Keratinocyte (primary cell): ENCODE measurements around the gene NT5DC3. TPM values are rescaled to one million over a fixed set of nuclear protein-coding genes. Genes with fewer than 3 reads are reported as not detected.
A peak's percentile ranks its signal among the peaks of the same experiment; 100 is the strongest.

Experiments
- DNase-seq: peaks from one replicate; pipeline ENCODE4 v3.0.0-alpha.2; 2011; ENCODE audit warnings: low read depth, missing footprints, low spot score
- FAIRE-seq: peaks from 2 replicates; lab custom pipeline; 2011; peaks lifted over from hg19 to GRCh38; lab: Jason Lieb, UNC
- H2AFZ ChIP-seq: 2 replicates; pipeline ENCODE4 v1.6.0; 2012; ENCODE audit warnings: low read length, control low read depth, inconsistent platforms; ENCODE audit not compliant: control insufficient read depth
- H3K27ac ChIP-seq: 2 replicates; pipeline ENCODE4 v1.5.1; 2011; ENCODE audit warnings: low read length; ENCODE audit not compliant: control insufficient read depth, insufficient read depth
- H3K27me3 ChIP-seq: 3 replicates; pipeline ENCODE4 v1.6.0; 2011; ENCODE audit warnings: low read length; ENCODE audit not compliant: control insufficient read depth, insufficient read depth; ENCODE audit errors: extremely low read depth
- H3K36me3 ChIP-seq, 2 experiments: 2 replicates in 1 of 2; 3 replicates in 1 of 2; pipeline ENCODE4 v1.5.1; 2011; ENCODE audit warnings: low read length in 2 of 2, mild to moderate bottlenecking in 1 of 2; ENCODE audit not compliant: control insufficient read depth in 2 of 2, insufficient read depth in 2 of 2; ENCODE audit errors: extremely low read depth in 1 of 2
- H3K4me1 ChIP-seq: 3 replicates; pipeline ENCODE4 v1.5.1; 2011; ENCODE audit warnings: low read length; ENCODE audit not compliant: control insufficient read depth, insufficient read depth; ENCODE audit errors: extremely low read depth
- H3K4me2 ChIP-seq: 3 replicates; pipeline ENCODE4 v1.6.0; 2011; ENCODE audit warnings: low read depth, low read length; ENCODE audit not compliant: control insufficient read depth, insufficient read depth; ENCODE audit errors: extremely low read depth
- H3K4me3 ChIP-seq, 3 experiments: fragments of 200-600 bp in 1 of 3; sonication (generic) in 1 of 3; 2 replicates in 2 of 3; 3 replicates in 1 of 3; pipeline ENCODE4 v1.5.1; 2011 to 2016; ENCODE audit warnings: low read length in 3 of 3, mild to moderate bottlenecking in 3 of 3, control low read depth in 2 of 3, inconsistent platforms in 1 of 3, low read depth in 1 of 3, mixed read lengths in 1 of 3, mixed run types in 1 of 3, moderate library complexity in 1 of 3; ENCODE audit not compliant: control insufficient read depth in 2 of 3, insufficient read depth in 2 of 3; ENCODE audit errors: extremely low read depth in 1 of 3
- H3K79me2 ChIP-seq: 2 replicates; pipeline ENCODE4 v1.6.0; 2012; ENCODE audit warnings: low read length; ENCODE audit not compliant: control insufficient read depth, insufficient read depth
- H3K9ac ChIP-seq: 3 replicates; pipeline ENCODE4 v1.6.0; 2011; ENCODE audit warnings: low read length; ENCODE audit not compliant: control insufficient read depth, insufficient read depth; ENCODE audit errors: extremely low read depth
- H3K9me1 ChIP-seq: 3 replicates; pipeline ENCODE4 v1.6.0; 2011; ENCODE audit warnings: low read length; ENCODE audit not compliant: control insufficient read depth, insufficient read depth; ENCODE audit errors: extremely low read depth
- H3K9me3 ChIP-seq: 2 replicates; pipeline ENCODE4 v1.5.1; 2012; ENCODE audit warnings: low read depth, low read length; ENCODE audit not compliant: control insufficient read depth
- H4K20me1 ChIP-seq: 3 replicates; pipeline ENCODE4 v1.6.0; 2011; ENCODE audit warnings: low read length; ENCODE audit not compliant: control insufficient read depth, insufficient read depth; ENCODE audit errors: extremely low read depth
- EZH2 ChIP-seq: IDR thresholded peaks from one replicate; pipeline ENCODE4 v1.6.1; 2012; ENCODE audit warnings: inconsistent platforms, mild to moderate bottlenecking, low read length, moderate library complexity
- dilution Hi-C: fragments of 300-500 bp; cut with MboI; formaldehyde crosslinking; loops from one replicate; pipeline ENCODE4 v1.7.0; 2020; ENCODE audit warnings: low sequenced_read_pairs; ENCODE audit not compliant: extremely low pct_ligation_motif_present
- polyA plus RNA-seq, 5 experiments: library from polyadenylated mRNA; depleted of rRNA in 3 of 5; stranded (reverse) in 3 of 5; stranded (forward) in 1 of 5; unstranded in 1 of 5; fragments of >200 nt; gene quantifications; 1 replicate in 1 of 5; 2 replicates in 3 of 5; 3 replicates in 1 of 5; pipeline versions ENCODE4 v1.2.1 to v1.2.3, GENCODE V29; 2011 to 2012; ENCODE audit warnings: missing spikeins in 2 of 5, low read depth in 1 of 5, low replicate concordance in 1 of 5
- TF ChIP-seq, protein P1 (sequence below), 3 experiments: IDR thresholded peaks in 1 of 3; conservative IDR thresholded peaks in 1 of 3; optimal IDR thresholded peaks in 1 of 3; 2 replicates in 2 of 3; 3 replicates in 1 of 3; pipeline versions ENCODE3 to v1.5.1; 2011; ENCODE audit warnings: low read length in 3 of 3, mild to moderate bottlenecking in 3 of 3, moderate library complexity in 2 of 3, control low read depth in 1 of 3, inconsistent platforms in 1 of 3; ENCODE audit not compliant: insufficient read depth in 2 of 3; ENCODE audit errors: extremely low read depth in 1 of 3

Gene NT5DC3
- polyA plus RNA-seq, 1 donor (not counting 4 experiments of a cell fraction or from before 2014, with no cell fraction given): 12.8 TPM

DNA sequence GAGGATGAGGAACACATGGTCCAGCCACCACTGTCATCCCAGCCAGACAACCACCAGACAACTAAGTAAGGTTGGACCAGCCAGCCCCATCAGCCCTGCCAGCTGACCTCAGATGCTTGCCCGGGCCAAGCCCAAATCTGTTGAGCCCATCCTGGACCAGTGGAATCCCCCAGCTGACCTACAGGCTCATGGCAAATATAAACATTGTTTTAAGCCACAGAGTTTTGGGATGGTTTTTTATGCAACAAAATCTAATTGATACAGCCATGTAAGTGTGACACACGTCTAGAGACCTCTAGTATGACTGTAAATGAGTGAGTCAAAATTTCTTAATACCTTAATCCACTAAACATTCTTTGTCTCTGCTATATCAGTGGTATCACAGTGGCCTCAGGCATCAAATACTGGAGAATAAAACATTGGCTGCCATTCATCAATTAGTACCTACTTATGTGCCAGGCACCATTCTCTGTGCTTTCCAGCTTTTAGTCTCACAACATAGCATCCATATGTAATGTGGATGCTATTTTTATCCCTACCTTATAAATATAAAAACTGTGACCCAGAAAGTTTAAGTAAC lies 24.2 kb upstream of the NT5DC3 start:
- FAIRE-seq (peak; percentile 73), DNase-seq (no peak)
- H3K9ac ChIP-seq: no peak overlapping the region
- TF ChIP-seq EZH2: no peak
- no peaks in the 10 kb centered on the region for H3K79me2 ChIP-seq
- no peaks in the 10 kb centered on the region for H3K9me1 ChIP-seq
- H3K27ac ChIP-seq: no peak overlapping the region
- no peak overlapping the region for H3K4me2 ChIP-seq
- no peak overlapping the region for H2AFZ ChIP-seq
- no peaks in the 10 kb centered on the region for H3K27me3 ChIP-seq
- H3K9me3 ChIP-seq: no peaks in the 10 kb centered on the region
- H3K36me3 ChIP-seq: no peaks in the 10 kb centered on the region
- H3K4me1 ChIP-seq: peaks cover 14% of the 10 kb centered on the region
- H3K4me3 ChIP-seq: no peak overlapping the region
- dilution Hi-C loops: no loop called here
- no peaks in the 10 kb centered on the region for H4K20me1 ChIP-seq

DNA sequence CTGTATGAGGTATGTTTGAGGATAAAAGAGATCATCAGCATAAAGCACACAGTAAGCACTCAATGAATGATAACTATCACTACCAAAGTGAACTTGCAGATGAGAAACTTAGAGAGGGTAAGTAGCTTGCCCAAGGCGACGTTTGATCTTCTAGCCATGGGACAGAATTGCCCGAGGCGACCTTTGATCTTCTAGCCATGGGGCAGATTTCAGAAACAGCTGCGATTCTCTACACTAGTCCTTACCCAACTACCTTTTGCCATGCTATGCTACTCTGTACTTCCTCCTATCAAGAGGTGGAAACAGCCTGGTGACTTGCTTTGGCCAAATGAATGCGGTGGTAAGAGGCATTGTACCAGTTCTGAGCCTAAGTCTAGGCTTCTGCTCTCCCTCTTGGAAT lies 23.7 kb upstream of the NT5DC3 start:
- no peak for DNase-seq
- TF ChIP-seq EZH2: no peak
- TF ChIP-seq, protein P1, sequence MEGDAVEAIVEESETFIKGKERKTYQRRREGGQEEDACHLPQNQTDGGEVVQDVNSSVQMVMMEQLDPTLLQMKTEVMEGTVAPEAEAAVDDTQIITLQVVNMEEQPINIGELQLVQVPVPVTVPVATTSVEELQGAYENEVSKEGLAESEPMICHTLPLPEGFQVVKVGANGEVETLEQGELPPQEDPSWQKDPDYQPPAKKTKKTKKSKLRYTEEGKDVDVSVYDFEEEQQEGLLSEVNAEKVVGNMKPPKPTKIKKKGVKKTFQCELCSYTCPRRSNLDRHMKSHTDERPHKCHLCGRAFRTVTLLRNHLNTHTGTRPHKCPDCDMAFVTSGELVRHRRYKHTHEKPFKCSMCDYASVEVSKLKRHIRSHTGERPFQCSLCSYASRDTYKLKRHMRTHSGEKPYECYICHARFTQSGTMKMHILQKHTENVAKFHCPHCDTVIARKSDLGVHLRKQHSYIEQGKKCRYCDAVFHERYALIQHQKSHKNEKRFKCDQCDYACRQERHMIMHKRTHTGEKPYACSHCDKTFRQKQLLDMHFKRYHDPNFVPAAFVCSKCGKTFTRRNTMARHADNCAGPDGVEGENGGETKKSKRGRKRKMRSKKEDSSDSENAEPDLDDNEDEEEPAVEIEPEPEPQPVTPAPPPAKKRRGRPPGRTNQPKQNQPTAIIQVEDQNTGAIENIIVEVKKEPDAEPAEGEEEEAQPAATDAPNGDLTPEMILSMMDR (optimal IDR thresholded peaks at IDR 0.05 in 1 of 3, IDR thresholded peaks at IDR 0.05 in 1 of 3, conservative IDR thresholded peaks at IDR 0.05 in 1 of 3; ENCODE audit: extremely low read depth in 1 of 3, insufficient read depth in 2 of 3, low read length in 3 of 3): no peak
- Histone ChIP-seq H3K9me1 (peaks cover 2% of the 10 kb centered on the region), H3K9ac (no peak overlapping the region), H3K4me1 (peaks cover 18% of the 10 kb centered on the region), H4K20me1 (no peaks in the 10 kb centered on the region), H3K79me2 (no peaks in the 10 kb centered on the region), H3K27ac (no peak overlapping the region), H2AFZ (no peak overlapping the region), H3K27me3 (no peaks in the 10 kb centered on the region), H3K9me3 (no peaks in the 10 kb centered on the region), H3K36me3 (no peaks in the 10 kb centered on the region), H3K4me2 (peak overlapping the region; percentile 30), H3K4me3 (no peak overlapping the region)
- FAIRE-seq: no peak
- dilution Hi-C loops: no loop called here
